Naive thymus-derived CD4-positive, alpha-beta T cell (primary cell): ENCODE results near the gene M1AP. TPM values are rescaled to one million over a fixed set of nuclear protein-coding genes. Genes with fewer than 3 reads are reported as not detected.

Experiments used
- ATAC-seq: fragments of 150-1000 bp; cut with Tn5 transposase; 2 replicates; pipeline ENCODE4 v1.10.0; 2021; ENCODE audit warnings: mild to moderate bottlenecking, moderate library complexity
- CTCF ChIA-PET: fragments of 350-600 bp; sonication (Branson Sonifier 250); formaldehyde crosslinking; loops from one replicate; lab custom pipeline; 2021; ENCODE audit warnings: antibody characterized with exemption; lab: Charles Lee
- POLR2A ChIA-PET: fragments of 350-600 bp; sonication (Branson Sonifier 250); formaldehyde crosslinking; loops from one replicate; lab custom pipeline; 2021; ENCODE audit warnings: antibody characterized with exemption, inconsistent platforms; lab: Charles Lee
- DNase-seq, 9 donors: peaks; one replicate each; pipeline versions ENCODE4 v3.0.0 to v3.0.0-alpha.2; 2020 to 2022; ENCODE audit warnings: mixed read lengths in 1 of 9
- H3K27ac ChIP-seq: one replicate; pipeline ENCODE4 v1.7.0; 2013; ENCODE audit warnings: mild to moderate bottlenecking, low read depth, low read length, moderate library complexity
- H3K27me3 ChIP-seq, 2 donors: one replicate each; pipeline ENCODE4 v1.7.0; 2013; ENCODE audit warnings: low read length in 2 of 2, mild to moderate bottlenecking in 2 of 2, moderate library complexity in 2 of 2; ENCODE audit not compliant: control insufficient read depth in 2 of 2, insufficient read depth in 2 of 2
- H3K36me3 ChIP-seq, 3 experiments: 1 replicate in 2 of 3; 2 replicates in 1 of 3; pipeline ENCODE4 v1.7.0; 2013; ENCODE audit warnings: low read length in 3 of 3, mild to moderate bottlenecking in 3 of 3, moderate library complexity in 1 of 3; ENCODE audit not compliant: insufficient read depth in 3 of 3, control insufficient read depth in 2 of 3
- H3K4me1 ChIP-seq, 2 donors: one replicate each; pipeline ENCODE4 v1.7.0; 2013; ENCODE audit warnings: low read length in 2 of 2, mild to moderate bottlenecking in 2 of 2, moderate library complexity in 1 of 2; ENCODE audit not compliant: control insufficient read depth in 2 of 2, insufficient read depth in 2 of 2
- H3K4me3 ChIP-seq: 2 replicates; pipeline ENCODE4 v1.7.0; 2013; ENCODE audit warnings: mild to moderate bottlenecking, low read length
- H3K9me3 ChIP-seq, 3 experiments: 1 replicate in 2 of 3; 2 replicates in 1 of 3; pipeline ENCODE4 v1.7.0; 2013; ENCODE audit warnings: low read length in 3 of 3; ENCODE audit not compliant: control insufficient read depth in 2 of 3
- H3K27ac Mint-ChIP-seq, 9 donors: one replicate each; pipeline ENCODE4 v1.8.0; 2020 to 2022; ENCODE audit warnings: mixed read lengths in 9 of 9, mild to moderate bottlenecking in 8 of 9, moderate library complexity in 5 of 9, inconsistent platforms in 2 of 9
- H3K27me3 Mint-ChIP-seq, 5 donors: one replicate each; pipeline ENCODE4 v1.8.0; 2021 to 2022; ENCODE audit warnings: mixed read lengths in 5 of 5, mild to moderate bottlenecking in 1 of 5
- H3K36me3 Mint-ChIP-seq, 5 donors: one replicate each; pipeline ENCODE4 v1.8.0; 2020 to 2022; ENCODE audit warnings: mixed read lengths in 5 of 5, mild to moderate bottlenecking in 3 of 5, inconsistent platforms in 1 of 5
- H3K4me1 Mint-ChIP-seq, 7 donors: one replicate each; pipeline ENCODE4 v1.8.0; 2020 to 2022; ENCODE audit warnings: mixed read lengths in 7 of 7, mild to moderate bottlenecking in 3 of 7, inconsistent platforms in 1 of 7
- H3K4me3 Mint-ChIP-seq, 10 donors: one replicate each; pipeline ENCODE4 v1.8.0; 2020 to 2022; ENCODE audit warnings: mild to moderate bottlenecking in 10 of 10, mixed read lengths in 10 of 10, moderate library complexity in 6 of 10, inconsistent platforms in 2 of 10
- H3K9me3 Mint-ChIP-seq, 11 donors: one replicate each; pipeline ENCODE4 v1.8.0; 2020 to 2022; ENCODE audit warnings: mixed read lengths in 11 of 11, mild to moderate bottlenecking in 4 of 11, inconsistent platforms in 1 of 11, moderate library complexity in 1 of 11
- intact Hi-C, 2 donors: fragments of 100-400 bp; cut with micrococcal nuclease; formaldehyde crosslinking; loops; one replicate each; pipeline ENCODE4 v1.15.1; 2023
- polyA plus RNA-seq, 2 donors: library from polyadenylated mRNA; unstranded; fragments of 300-500 nt; fragmentation: Illumina TruSeq; gene quantifications; one replicate each; pipeline ENCODE4 v1.2.3, GENCODE V29; 2021
- total RNA-seq, 6 experiments: library from RNA in 5 of 6; stranded (reverse) in 5 of 6; gene quantifications; 1 replicate in 5 of 6; 2 replicates in 1 of 6; pipeline ENCODE4 v1.2.3 and lab custom pipeline; 2021 to 2026

Gene M1AP
- total and polyA plus RNA-seq, 7 experiments from 2014 or later = 0.39 TPM; not detected in 6

DNA sequence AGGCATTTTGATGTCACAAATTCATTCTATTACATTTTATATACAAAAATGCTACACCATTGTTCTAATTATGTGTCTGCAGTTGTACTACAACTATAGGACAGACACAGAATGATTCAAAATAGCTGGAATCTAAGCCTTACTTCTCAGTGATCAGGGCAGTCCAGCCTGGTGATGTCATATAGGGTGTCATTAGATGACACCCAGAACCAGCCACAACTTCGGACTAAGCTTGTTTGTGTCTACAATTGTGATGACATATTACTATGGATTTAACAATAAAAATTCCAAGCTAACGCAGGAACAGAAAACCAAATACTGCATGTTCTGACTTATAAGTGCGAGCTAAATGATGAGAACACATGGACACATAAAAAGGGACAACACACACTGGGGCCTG lies 31.0 kb downstream of the M1AP start:
- Mint-ChIP-seq H3K9me3 (peaks cover 0 to 2% (median 0%) of the 10 kb centered on the region in 11 donors), H3K27ac (no peak overlapping the region), H3K4me3 (no peak overlapping the region), H3K27me3 (peaks cover 35 to 43% (median 38%) of the 10 kb centered on the region in 5 donors), H3K4me1 (peaks cover 0 to 7% (median 0%) of the 10 kb centered on the region in 7 donors), H3K36me3 (peaks cover 0 to 2% (median 0%) of the 10 kb centered on the region in 5 donors)
- no peaks in the 10 kb centered on the region for H3K27me3 ChIP-seq
- ATAC-seq (no peak), DNase-seq (no peak)
- POLR2A ChIA-PET = no interaction called here
- H3K36me3 ChIP-seq = no peaks in the 10 kb centered on the region
- intact Hi-C loops = no loop called here
- H3K27ac ChIP-seq = no peak overlapping the region
- CTCF ChIA-PET = no interaction called here
- H3K9me3 ChIP-seq = no peaks in the 10 kb centered on the region
- H3K4me3 ChIP-seq = no peak overlapping the region
- H3K4me1 ChIP-seq = no peaks in the 10 kb centered on the region

GRCh38 chr2:74606927-74607326 lies 41.2 kb downstream of the M1AP start:
- H3K9me3 ChIP-seq = no peaks in the 10 kb centered on the region
- ChIA-PET CTCF (no interaction called here), POLR2A (no interaction called here)
- no peaks in the 10 kb centered on the region for H3K36me3 Mint-ChIP-seq
- no peaks in the 10 kb centered on the region for H3K4me1 ChIP-seq
- no peak overlapping the region for H3K27ac ChIP-seq
- H3K36me3 ChIP-seq = no peaks in the 10 kb centered on the region
- DNase-seq (no peak), ATAC-seq (no peak)
- H3K27ac Mint-ChIP-seq = no peak overlapping the region
- H3K27me3 Mint-ChIP-seq = peaks cover 27 to 54% (median 40%) of the 10 kb centered on the region in 5 donors
- no peaks in the 10 kb centered on the region for H3K27me3 ChIP-seq
- peaks cover 0 to 17% (median 0%) of the 10 kb centered on the region in 7 donors for H3K4me1 Mint-ChIP-seq
- intact Hi-C loops = no loop called here
- no peak overlapping the region for H3K4me3 Mint-ChIP-seq
- no peak overlapping the region for H3K4me3 ChIP-seq
- peaks cover 0 to 6% (median 3%) of the 10 kb centered on the region in 11 donors for H3K9me3 Mint-ChIP-seq

GRCh38 chr2:74603282-74604000 lies 44.7 kb downstream of the M1AP start:
- peaks cover 0 to 17% (median 0%) of the 10 kb centered on the region in 7 donors for H3K4me1 Mint-ChIP-seq
- intact Hi-C loops = no loop called here
- POLR2A ChIA-PET = no interaction called here
- H3K27me3 Mint-ChIP-seq = peaks cover 26 to 50% (median 37%) of the 10 kb centered on the region in 5 donors
- peak overlapping the region in 1 of 9 donors; percentile 29 for H3K27ac Mint-ChIP-seq
- H3K9me3 ChIP-seq = no peaks in the 10 kb centered on the region
- peak overlapping the region in 1 of 10 donors; percentile 16 for H3K4me3 Mint-ChIP-seq
- no peak for ATAC-seq
- no peaks in the 10 kb centered on the region for H3K27me3 ChIP-seq
- H3K4me3 ChIP-seq = no peak overlapping the region
- CTCF ChIA-PET = no interaction called here
- DNase-seq = no peak
- no peak overlapping the region for H3K27ac ChIP-seq
- no peaks in the 10 kb centered on the region for H3K4me1 ChIP-seq
- no peaks in the 10 kb centered on the region for H3K9me3 Mint-ChIP-seq
- no peaks in the 10 kb centered on the region for H3K36me3 Mint-ChIP-seq
- H3K36me3 ChIP-seq = no peaks in the 10 kb centered on the region

GRCh38 chr2:74602586-74603281 lies 45.4 kb downstream of the M1AP start:
- ChIA-PET CTCF (no interaction called here), POLR2A (no interaction called here)
- Mint-ChIP-seq H3K4me1 (peaks cover 0 to 17% (median 0%) of the 10 kb centered on the region in 7 donors), H3K4me3 (peak overlapping the region in 1 of 10 donors; percentile 16), H3K36me3 (no peaks in the 10 kb centered on the region), H3K9me3 (no peaks in the 10 kb centered on the region), H3K27ac (no peak overlapping the region), H3K27me3 (peaks cover 26 to 50% (median 37%) of the 10 kb centered on the region in 5 donors)
- Histone ChIP-seq H3K4me1 (no peaks in the 10 kb centered on the region), H3K27me3 (no peaks in the 10 kb centered on the region), H3K27ac (no peak overlapping the region), H3K36me3 (no peaks in the 10 kb centered on the region), H3K9me3 (no peaks in the 10 kb centered on the region), H3K4me3 (no peak overlapping the region)
- ATAC-seq (no peak), DNase-seq (no peak)
- intact Hi-C loops = no loop called here

- H3K4me1 ChIP-seq = no peaks in the 10 kb centered on the region
- Mint-ChIP-seq H3K27ac (no peak overlapping the region), H3K4me1 (peaks cover 0 to 17% (median 0%) of the 10 kb centered on the region in 7 donors), H3K9me3 (no peaks in the 10 kb centered on the region), H3K4me3 (no peak overlapping the region), H3K36me3 (no peaks in the 10 kb centered on the region), H3K27me3 (peaks cover 34 to 65% (median 46%) of the 10 kb centered on the region in 5 donors)
- H3K27ac ChIP-seq = no peak overlapping the region
- no peaks in the 10 kb centered on the region for H3K27me3 ChIP-seq
- ChIA-PET POLR2A (no interaction called here), CTCF (interaction anchor here (2.0 kb wide), 1 partner anchor 11 kb away, joined by 7 read pairs; no protein-coding TSS in a partner anchor)
- ATAC-seq = no peak
- intact Hi-C loops = no loop called here
- no peak for DNase-seq
- H3K36me3 ChIP-seq = no peaks in the 10 kb centered on the region
- H3K4me3 ChIP-seq = no peak overlapping the region
- H3K9me3 ChIP-seq = no peaks in the 10 kb centered on the region
These were observed 48.5 kb downstream of the M1AP start for GRCh38 chr2:74599676-74600075.

GRCh38 chr2:74597410-74597809 lies 50.7 kb downstream of the M1AP start:
- DNase-seq (no peak), ATAC-seq (no peak)
- Mint-ChIP-seq H3K9me3 (no peaks in the 10 kb centered on the region), H3K27ac (no peak overlapping the region), H3K36me3 (no peaks in the 10 kb centered on the region), H3K27me3 (peaks cover 35 to 63% (median 49%) of the 10 kb centered on the region in 5 donors), H3K4me3 (no peak overlapping the region), H3K4me1 (peaks cover 0 to under 1% (median 0%) of the 10 kb centered on the region in 7 donors)
- intact Hi-C loops = no loop called here
- Histone ChIP-seq H3K27ac (no peak overlapping the region), H3K9me3 (no peaks in the 10 kb centered on the region), H3K27me3 (no peaks in the 10 kb centered on the region), H3K4me1 (no peaks in the 10 kb centered on the region), H3K4me3 (no peak overlapping the region), H3K36me3 (no peaks in the 10 kb centered on the region)
- POLR2A ChIA-PET = no interaction called here
- CTCF ChIA-PET = no interaction called here
